Sigmoid colon (tissue), 4 donors: ENCODE measurements around the gene LRRC47.

ENCODE experiments used
- POLR2A ChIP-seq, 2 donors: fragments of 450-650 bp; IDR thresholded peaks; one replicate each; pipeline ENCODE4 v1.6.1; 2016; ENCODE audit warnings: antibody characterized with exemption in 2 of 2, mild to moderate bottlenecking in 2 of 2, moderate library complexity in 2 of 2
- POLR2AphosphoS5 ChIP-seq, 4 donors: sonication (generic); formaldehyde crosslinking; IDR thresholded peaks; one replicate each; pipeline ENCODE4 v1.6.1; 2017; ENCODE audit warnings: antibody characterized with exemption in 4 of 4
- TF ChIP-seq, protein P1 (sequence below), 4 experiments: fragments of 450-650 bp in 3 of 4; fragments of 200-600 bp in 1 of 4; IDR thresholded peaks; one replicate each; pipeline ENCODE4 v1.5.1; 2016 to 2019; ENCODE audit warnings: antibody characterized with exemption in 4 of 4, mild to moderate bottlenecking in 3 of 4, moderate library complexity in 2 of 4

DNA sequence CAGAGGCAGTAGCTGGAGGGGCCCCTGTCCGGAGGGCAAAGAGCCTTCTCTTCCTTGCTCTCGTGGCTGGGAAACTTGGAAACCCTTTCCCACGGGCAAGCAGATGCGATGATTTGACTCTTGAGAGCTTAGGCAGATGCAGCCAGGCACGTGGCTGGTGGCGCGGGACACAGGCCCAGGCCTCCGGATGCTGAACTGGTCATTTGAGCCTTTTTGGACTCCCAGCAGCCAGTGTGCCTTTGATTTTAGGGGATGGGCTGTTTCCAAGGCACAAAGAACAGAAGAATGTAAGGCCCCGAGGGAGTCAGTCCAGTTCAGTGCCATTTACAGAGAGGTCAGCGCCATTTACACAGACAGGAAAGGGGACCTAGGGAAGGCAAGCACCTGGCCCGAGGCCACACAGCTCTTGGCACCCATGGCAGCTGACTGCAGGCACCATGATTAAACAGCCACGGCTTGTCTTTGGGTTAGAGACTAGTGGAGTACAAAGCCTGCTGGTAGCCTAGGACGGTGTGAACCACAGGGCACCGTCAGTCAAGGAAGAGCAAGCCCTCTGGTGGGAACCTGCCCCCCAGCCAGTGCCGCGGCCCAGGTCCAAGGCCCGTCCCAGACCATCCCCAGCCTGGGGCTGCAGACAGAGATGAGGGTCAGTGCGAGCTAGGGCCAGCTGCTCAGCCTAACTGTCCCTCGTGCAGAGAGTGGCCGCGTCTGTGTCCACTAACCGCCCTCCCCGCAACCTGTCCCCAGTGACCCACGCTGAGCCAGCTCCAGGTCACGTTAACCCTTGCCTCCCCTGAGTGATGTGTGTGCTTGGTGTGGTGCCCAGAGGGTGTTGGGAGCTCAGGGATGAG is 64.5 kb downstream of the LRRC47 start:
- TF ChIP-seq, protein P1, sequence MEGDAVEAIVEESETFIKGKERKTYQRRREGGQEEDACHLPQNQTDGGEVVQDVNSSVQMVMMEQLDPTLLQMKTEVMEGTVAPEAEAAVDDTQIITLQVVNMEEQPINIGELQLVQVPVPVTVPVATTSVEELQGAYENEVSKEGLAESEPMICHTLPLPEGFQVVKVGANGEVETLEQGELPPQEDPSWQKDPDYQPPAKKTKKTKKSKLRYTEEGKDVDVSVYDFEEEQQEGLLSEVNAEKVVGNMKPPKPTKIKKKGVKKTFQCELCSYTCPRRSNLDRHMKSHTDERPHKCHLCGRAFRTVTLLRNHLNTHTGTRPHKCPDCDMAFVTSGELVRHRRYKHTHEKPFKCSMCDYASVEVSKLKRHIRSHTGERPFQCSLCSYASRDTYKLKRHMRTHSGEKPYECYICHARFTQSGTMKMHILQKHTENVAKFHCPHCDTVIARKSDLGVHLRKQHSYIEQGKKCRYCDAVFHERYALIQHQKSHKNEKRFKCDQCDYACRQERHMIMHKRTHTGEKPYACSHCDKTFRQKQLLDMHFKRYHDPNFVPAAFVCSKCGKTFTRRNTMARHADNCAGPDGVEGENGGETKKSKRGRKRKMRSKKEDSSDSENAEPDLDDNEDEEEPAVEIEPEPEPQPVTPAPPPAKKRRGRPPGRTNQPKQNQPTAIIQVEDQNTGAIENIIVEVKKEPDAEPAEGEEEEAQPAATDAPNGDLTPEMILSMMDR (IDR thresholded peaks at IDR 0.05) = no peak
- TF ChIP-seq POLR2AphosphoS5 (IDR thresholded peaks at IDR 0.05) = no peak
- TF ChIP-seq POLR2A (IDR thresholded peaks at IDR 0.05) = no peak
